GM12864 (cell line): ENCODE data around the gene CD6.
A peak's percentile ranks its signal among the peaks of the same experiment; 100 is the strongest.

Experiments
- DNase-seq: peaks from one replicate; pipeline ENCODE4 v3.0.0-alpha.2; 2011; ENCODE audit warnings: low read depth
- H3K4me3 ChIP-seq: 2 replicates; pipeline ENCODE4 v1.5.1; 2011; ENCODE audit warnings: mild to moderate bottlenecking, low read depth, low read length, control low read depth
- TF ChIP-seq, protein P1 (sequence below): IDR thresholded peaks from 2 replicates; pipeline ENCODE4 v1.5.1; 2011; ENCODE audit warnings: low read depth, mild to moderate bottlenecking, moderate library complexity, low read length, control low read depth, inconsistent platforms; ENCODE audit errors: missing control alignments

Gene CD6

DNA sequence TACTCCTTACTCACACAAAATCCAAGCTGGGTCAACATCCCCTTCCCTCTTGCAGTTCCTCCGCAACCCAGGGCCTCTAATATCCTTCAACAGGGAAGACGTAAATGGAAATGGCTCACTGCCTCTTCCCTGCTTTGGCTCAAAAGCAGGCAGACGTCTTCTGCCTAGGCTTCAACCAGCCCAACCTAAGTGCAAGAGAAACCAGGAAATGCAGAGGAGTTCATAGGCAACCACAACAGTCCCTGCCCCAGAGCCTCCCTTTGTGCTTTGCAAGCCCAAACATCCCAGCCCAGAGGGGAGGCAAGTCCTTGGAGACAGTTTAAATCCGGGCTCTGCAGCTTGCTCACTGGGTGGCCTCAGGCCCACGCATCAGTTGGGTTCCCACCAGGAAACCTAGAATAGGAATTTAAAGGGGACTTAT, 33.3 kb downstream of the CD6 start:
- DNase-seq, result no peak
- no peak overlapping the region for H3K4me3 ChIP-seq
- TF ChIP-seq, protein P1, sequence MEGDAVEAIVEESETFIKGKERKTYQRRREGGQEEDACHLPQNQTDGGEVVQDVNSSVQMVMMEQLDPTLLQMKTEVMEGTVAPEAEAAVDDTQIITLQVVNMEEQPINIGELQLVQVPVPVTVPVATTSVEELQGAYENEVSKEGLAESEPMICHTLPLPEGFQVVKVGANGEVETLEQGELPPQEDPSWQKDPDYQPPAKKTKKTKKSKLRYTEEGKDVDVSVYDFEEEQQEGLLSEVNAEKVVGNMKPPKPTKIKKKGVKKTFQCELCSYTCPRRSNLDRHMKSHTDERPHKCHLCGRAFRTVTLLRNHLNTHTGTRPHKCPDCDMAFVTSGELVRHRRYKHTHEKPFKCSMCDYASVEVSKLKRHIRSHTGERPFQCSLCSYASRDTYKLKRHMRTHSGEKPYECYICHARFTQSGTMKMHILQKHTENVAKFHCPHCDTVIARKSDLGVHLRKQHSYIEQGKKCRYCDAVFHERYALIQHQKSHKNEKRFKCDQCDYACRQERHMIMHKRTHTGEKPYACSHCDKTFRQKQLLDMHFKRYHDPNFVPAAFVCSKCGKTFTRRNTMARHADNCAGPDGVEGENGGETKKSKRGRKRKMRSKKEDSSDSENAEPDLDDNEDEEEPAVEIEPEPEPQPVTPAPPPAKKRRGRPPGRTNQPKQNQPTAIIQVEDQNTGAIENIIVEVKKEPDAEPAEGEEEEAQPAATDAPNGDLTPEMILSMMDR, result no peak

DNA sequence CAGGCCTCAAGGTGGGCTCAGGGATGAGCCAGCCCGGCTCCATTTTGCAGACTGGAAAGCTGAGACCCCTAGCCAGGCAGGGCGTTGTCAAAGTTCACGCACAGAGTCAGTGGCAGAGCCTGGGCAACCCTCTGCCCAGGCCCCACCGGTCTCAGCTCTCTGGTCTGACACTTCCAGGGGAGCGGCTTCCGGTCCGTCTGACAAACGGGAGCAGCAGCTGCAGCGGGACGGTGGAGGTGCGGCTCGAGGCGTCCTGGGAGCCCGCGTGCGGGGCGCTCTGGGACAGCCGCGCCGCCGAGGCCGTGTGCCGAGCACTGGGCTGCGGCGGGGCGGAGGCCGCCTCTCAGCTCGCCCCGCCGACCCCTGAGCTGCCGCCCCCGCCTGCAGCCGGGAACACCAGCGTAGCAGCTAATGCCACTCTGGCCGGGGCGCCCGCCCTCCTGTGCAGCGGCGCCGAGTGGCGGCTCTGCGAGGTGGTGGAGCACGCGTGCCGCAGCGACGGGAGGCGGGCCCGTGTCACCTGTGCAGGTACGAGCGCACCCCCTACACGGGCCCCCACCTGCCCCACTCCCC, 36.0 kb downstream of the CD6 start:
- H3K4me3 ChIP-seq, result no peak overlapping the region; the same call in none of the 2 replicates
- TF ChIP-seq, protein P1, result no peak
- DNase-seq, result no peak

DNA sequence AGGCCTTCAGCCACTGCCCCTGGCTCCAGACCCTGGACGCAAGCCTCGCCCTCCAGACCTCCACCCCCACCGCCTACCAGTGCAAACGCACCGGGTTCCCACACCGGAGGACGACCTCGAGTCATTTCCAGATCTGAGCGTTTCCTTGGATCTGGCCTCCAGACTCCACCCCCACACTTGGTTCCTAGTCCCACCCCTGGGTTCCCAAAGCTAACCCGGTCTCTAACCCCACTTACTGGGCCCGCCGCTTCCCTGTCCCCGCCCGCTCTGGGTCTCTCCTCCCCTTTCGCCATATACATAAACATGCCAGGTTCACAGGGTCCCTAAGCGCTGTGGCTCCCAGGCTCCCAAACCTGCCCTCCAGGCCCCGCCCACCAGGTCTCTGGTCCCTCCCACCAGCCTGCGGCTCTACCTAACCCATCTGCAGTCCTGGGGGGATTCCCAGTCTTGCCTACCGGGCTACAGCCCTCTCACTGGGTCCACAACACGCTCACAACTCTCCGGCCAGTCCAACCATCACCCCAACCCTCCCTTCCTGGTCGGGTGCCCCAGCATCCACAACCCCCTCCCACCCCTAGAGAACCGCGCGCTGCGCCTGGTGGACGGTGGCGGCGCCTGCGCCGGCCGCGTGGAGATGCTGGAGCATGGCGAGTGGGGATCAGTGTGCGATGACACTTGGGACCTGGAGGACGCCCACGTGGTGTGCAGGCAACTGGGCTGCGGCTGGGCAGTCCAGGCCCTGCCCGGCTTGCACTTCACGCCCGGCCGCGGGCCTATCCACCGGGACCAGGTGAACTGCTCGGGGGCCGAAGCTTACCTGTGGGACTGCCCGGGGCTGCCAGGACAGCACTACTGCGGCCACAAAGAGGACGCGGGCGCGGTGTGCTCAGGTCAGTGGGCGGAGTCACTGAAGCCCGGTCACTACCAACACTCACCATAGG, 36.7 kb downstream of the CD6 start:
- TF ChIP-seq, protein P1, result no peak
- H3K4me3 ChIP-seq, result peak overlapping the region; percentile 22
- DNase-seq, result no peak

DNA sequence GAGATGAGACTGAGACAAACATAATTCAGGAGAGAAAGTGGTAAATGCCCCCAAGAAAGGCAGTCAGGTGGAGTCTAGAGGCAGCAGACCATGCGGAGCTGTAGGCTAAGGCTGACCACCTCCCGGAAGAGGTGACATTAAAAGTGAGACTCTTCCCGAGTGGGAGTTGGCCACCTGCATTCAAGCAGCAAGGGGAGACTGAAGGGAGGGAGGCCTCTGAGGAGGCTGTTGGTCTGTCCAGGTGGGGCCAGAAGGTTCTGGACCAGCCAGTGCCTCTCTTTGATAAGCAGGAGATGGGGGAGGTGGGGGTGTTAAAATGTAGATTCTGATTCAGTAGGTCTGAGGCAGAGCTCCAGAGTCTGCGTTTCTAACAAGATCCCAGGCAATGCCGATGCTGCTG, 37.5 kb downstream of the CD6 start:
- TF ChIP-seq, protein P1, result no peak
- DNase-seq, result no peak
- no peak overlapping the region for H3K4me3 ChIP-seq

DNA sequence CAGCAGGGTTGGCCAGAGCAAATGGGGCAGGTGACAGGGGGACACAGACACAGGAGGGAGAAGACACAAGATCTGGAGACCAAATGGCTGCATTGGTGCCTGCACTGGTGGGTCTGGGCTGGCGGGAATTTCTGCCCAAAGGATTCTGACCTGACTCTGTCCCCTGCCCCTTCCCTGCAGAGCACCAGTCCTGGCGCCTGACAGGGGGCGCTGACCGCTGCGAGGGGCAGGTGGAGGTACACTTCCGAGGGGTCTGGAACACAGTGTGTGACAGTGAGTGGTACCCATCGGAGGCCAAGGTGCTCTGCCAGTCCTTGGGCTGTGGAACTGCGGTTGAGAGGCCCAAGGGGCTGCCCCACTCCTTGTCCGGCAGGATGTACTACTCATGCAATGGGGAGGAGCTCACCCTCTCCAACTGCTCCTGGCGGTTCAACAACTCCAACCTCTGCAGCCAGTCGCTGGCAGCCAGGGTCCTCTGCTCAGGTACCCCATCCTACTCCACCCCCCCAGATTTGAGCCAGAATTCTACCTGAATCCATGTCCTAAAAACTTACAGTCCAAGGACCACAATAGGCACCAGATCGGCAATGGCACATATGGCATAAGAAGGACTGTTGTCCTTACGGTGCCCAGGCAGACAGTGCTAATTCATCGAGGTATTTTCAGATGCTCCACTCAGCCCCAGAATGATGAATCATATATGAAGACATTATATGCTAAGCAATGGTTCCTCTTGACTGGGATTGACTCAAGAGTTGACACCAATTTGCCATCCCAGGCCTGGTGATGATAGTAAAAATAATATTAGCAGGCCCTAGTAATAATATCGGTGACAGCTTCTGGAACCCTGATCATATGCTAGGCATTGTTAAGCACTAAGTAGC, 38.2 kb downstream of the CD6 start:
- TF ChIP-seq, protein P1, result no peak
- no peak overlapping the region for H3K4me3 ChIP-seq
- no peak for DNase-seq

DNA sequence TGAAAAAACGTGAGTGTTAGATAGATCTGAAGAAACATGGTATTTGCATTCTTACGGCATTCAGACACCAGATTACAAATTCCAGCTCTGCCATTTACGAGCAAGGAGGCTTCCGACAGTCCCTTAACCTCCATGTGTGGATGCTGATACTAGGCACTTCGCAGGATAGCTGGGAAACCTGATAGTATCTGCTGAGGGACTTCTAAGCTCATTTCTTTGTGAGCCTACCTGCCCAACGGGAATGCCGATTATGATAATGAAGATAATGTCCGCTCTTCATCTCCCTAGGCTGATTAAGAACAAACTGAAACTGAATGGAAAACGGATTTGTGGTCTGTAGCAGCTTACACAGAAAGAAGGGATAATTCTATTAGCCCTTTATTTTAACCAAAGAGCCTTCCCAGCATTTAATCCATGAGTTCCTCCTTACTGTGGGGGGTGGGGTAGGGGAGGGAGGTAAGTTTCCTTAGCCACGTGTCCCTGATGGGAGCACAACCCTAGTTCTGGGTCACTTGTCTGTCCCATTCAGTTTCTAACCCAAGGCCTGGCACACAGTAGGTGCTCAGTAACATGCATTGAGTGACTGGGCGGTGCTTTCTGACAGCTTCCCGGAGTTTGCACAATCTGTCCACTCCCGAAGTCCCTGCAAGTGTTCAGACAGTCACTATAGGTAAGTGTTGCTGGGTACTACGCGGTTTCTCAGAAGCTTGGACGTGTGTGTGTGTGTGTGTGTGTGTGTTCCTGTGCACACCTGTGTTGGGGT, 39.2 kb downstream of the CD6 start:
- no peak for DNase-seq
- H3K4me3 ChIP-seq, result no peak overlapping the region
- TF ChIP-seq, protein P1, result no peak
